HG02610 (cell line): ENCODE measurements around the gene GRM6.

ENCODE experiments used
- ATAC-seq: cut with Tn5 transposase; IDR thresholded peaks from one replicate; pipeline ENCODE4 v1.9.1; 2021; ENCODE audit warnings: mild to moderate bottlenecking, moderate library complexity; ENCODE audit not compliant: unreplicated experiment

The GRM6 gene

GRCh38 chr5:178994580-178995340 is at the start of gene GRM6:
TSS of gene GRM6 (minus strand) at chr5:178995320. CDS start at chr5:178994944, 376 bp downstream.
- no peak for ATAC-seq

GRCh38 chr5:179044765-179045164 is 49.6 kb upstream of the GRM6 start:
- no peak for ATAC-seq

GRCh38 chr5:179033004-179033580 is 38.0 kb upstream of the GRM6 start:
- ATAC-seq, result no peak

GRCh38 chr5:179023528-179024189 is 28.5 kb upstream of the GRM6 start, which contains the start of gene ZNF879:
TSS of gene ZNF879 (plus strand) at chr5:179023804. CDS start at chr5:179025005, 1,201 bp downstream.
- ATAC-seq, result no peak

- ATAC-seq, result no peak
Observed at GRCh38 chr5:179008667-179009066, 13.5 kb upstream of the GRM6 start.

- ATAC-seq, result no peak
Observed at GRCh38 chr5:179006564-179006963, 11.4 kb upstream of the GRM6 start.

- ATAC-seq, result no peak
Observed at GRCh38 chr5:178998441-178998840, 3.3 kb upstream of the GRM6 start.

GRCh38 chr5:178997191-178997590 is 2.1 kb upstream of the GRM6 start:
- no peak for ATAC-seq

GRCh38 chr5:178996156-178996555 is 1.0 kb upstream of the GRM6 start:
- ATAC-seq, result no peak

- no peak for ATAC-seq
Observed at GRCh38 chr5:178995341-178995690, 196 bp upstream of the GRM6 start.

- ATAC-seq, result no peak
Observed at GRCh38 chr5:178993955-178994579, 1.1 kb downstream of the GRM6 start.

GRCh38 chr5:178993236-178993765 is 1.8 kb downstream of the GRM6 start:
- ATAC-seq, result no peak

GRCh38 chr5:178992291-178992895 is 2.7 kb downstream of the GRM6 start:
- no peak for ATAC-seq

GRCh38 chr5:178991190-178992145 is 3.7 kb downstream of the GRM6 start:
- no peak for ATAC-seq

GRCh38 chr5:178990491-178990890 is 4.6 kb downstream of the GRM6 start:
- no peak for ATAC-seq

- ATAC-seq, result no peak
Observed at GRCh38 chr5:178989311-178989710, 5.8 kb downstream of the GRM6 start.

- ATAC-seq, result no peak
Observed at GRCh38 chr5:178988436-178989220, 6.5 kb downstream of the GRM6 start.

- ATAC-seq, result no peak
Observed at GRCh38 chr5:178986326-178986960, 8.7 kb downstream of the GRM6 start.
